ENCODE data around the gene EEF1AKMT2. TPM values are rescaled to one million over a fixed set of nuclear protein-coding genes. Genes with fewer than 3 reads are reported as not detected.
A peak's percentile ranks its signal among the peaks of the same experiment; 100 is the strongest.

The EEF1AKMT2 gene
- polyA plus RNA-seq, 4 donors, result 9.6 to 21.5 (median 13.0) TPM

DNA sequence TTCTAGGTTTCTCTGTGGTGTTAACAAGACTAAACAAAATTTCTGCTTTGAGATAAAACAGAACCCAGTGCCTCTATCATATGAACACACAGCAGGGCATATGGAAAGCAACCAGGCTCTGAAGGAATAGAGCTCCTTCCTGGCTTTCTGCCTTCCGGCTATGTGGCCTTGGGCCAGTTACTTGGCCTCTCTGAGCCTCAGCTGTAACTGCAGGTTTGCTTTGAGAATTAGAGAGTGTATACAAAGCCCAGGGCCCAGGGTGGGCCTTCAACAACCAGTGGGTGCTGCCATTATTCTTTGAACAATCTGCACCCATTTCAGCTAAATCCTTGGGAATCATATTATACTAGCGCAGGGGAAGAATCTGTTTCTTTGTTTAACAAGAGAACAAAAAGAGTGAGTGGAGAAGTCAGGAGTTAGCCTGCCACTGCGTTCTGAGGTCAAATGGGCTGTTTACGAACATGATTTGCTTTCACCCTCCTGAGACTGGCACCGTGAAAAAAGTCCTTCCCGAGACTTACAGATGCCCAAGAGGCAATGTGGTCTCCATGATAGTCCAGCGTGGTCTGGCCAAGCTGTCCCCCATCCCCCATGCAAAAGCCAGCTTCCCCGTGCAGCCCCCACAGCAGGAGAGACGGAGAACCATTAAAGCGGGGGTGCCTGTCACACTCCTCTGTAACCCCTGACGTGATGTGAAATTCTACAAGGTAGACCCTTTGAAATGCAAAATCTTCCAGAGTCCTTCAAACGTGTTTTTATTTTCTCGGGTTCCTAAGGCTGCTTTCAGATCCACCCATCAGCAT, 52.4 kb downstream of the EEF1AKMT2 start:
- peaks cover 0 to 30% (median 3%) of the 10 kb centered on the region in 3 donors for H3K36me3 ChIP-seq (ENCODE audit: control insufficient read depth in 3 of 3, insufficient read depth in 2 of 3, low read depth in 1 of 3, low read length in 3 of 3)
- peaks cover 37 to 76% (median 38%) of the 10 kb centered on the region in 3 donors for H3K4me1 ChIP-seq (ENCODE audit: control insufficient read depth in 3 of 3, insufficient read depth in 2 of 3, low read depth in 1 of 3, low read length in 2 of 3)
- no peaks in the 10 kb centered on the region for H3K9me3 ChIP-seq (ENCODE audit: control insufficient read depth in 2 of 2, insufficient read depth in 1 of 2, low read depth in 1 of 2, low read length in 1 of 2)
- WGBS, 3 donors, result 37 to 54% (median 46%) methylated on average over 13 of the region's 13 CpGs
- DNase-seq, result no peak
- H3K4me3 ChIP-seq (ENCODE audit: low read depth in 1 of 3, low read length in 3 of 3), result no peak overlapping the region
- FAIRE-seq, result no peak
- H3K27ac ChIP-seq (ENCODE audit: low read depth in 1 of 3, low read length in 2 of 3), result peak overlapping the region; percentile 92 to 99 (median 96)
- no peaks in the 10 kb centered on the region for H3K27me3 ChIP-seq (ENCODE audit: control insufficient read depth in 3 of 3, insufficient read depth in 3 of 3, low read length in 3 of 3)

GRCh38 chr10:124738441-124738840, 53.2 kb downstream of the EEF1AKMT2 start:
- H3K4me1 ChIP-seq (ENCODE audit: control insufficient read depth in 3 of 3, insufficient read depth in 2 of 3, low read depth in 1 of 3, low read length in 2 of 3), result peaks cover 37 to 85% (median 38%) of the 10 kb centered on the region in 3 donors
- FAIRE-seq, result no peak
- no peaks in the 10 kb centered on the region for H3K27me3 ChIP-seq (ENCODE audit: control insufficient read depth in 3 of 3, insufficient read depth in 3 of 3, low read length in 3 of 3)
- peak overlapping the region in 2 of 3 donors; percentile 65 to 96 for H3K27ac ChIP-seq (ENCODE audit: low read depth in 1 of 3, low read length in 2 of 3)
- DNase-seq, result no peak
- no peaks in the 10 kb centered on the region for H3K9me3 ChIP-seq (ENCODE audit: control insufficient read depth in 2 of 2, insufficient read depth in 1 of 2, low read depth in 1 of 2, low read length in 1 of 2)
- H3K36me3 ChIP-seq (ENCODE audit: control insufficient read depth in 3 of 3, insufficient read depth in 2 of 3, low read depth in 1 of 3, low read length in 3 of 3), result peaks cover 0 to 38% (median 3%) of the 10 kb centered on the region in 3 donors
- no peak overlapping the region for H3K4me3 ChIP-seq (ENCODE audit: low read depth in 1 of 3, low read length in 3 of 3)
- WGBS, 3 donors, result 33 to 63% (median 44%) methylated on average over 5 to 6 of the region's 6 CpGs

DNA sequence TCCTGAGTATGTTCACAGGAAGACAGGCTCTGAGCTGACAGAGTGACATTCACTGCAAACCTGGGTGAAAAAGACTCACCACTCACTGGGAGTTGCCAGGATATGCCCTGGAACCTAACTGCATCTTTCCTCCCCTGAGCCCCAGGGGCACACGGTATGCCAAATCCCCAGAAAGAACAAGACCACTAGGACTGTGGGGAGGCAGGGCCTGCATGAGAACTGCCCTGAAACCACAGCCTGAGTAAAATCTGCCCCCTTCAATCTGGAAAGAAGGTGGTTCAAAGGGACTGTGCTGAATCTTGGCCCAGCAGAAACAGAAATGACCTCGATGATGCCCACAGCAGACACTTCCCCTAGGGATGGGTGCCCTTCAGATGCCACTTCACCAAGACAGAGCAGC, 54.0 kb downstream of the EEF1AKMT2 start:
- FAIRE-seq (no peak), DNase-seq (no peak)
- Histone ChIP-seq H3K27me3 (ENCODE audit: control insufficient read depth in 3 of 3, insufficient read depth in 3 of 3, low read length in 3 of 3) (no peaks in the 10 kb centered on the region), H3K36me3 (ENCODE audit: control insufficient read depth in 3 of 3, insufficient read depth in 2 of 3, low read depth in 1 of 3, low read length in 3 of 3) (peaks cover 0 to 45% (median 3%) of the 10 kb centered on the region in 3 donors), H3K4me3 (ENCODE audit: low read depth in 1 of 3, low read length in 3 of 3) (no peak overlapping the region), H3K4me1 (ENCODE audit: control insufficient read depth in 3 of 3, insufficient read depth in 2 of 3, low read depth in 1 of 3, low read length in 2 of 3) (peaks cover 38 to 90% (median 41%) of the 10 kb centered on the region in 3 donors), H3K27ac (ENCODE audit: low read depth in 1 of 3, low read length in 2 of 3) (peak overlapping the region; percentile 41 to 96 (median 68)), H3K9me3 (ENCODE audit: control insufficient read depth in 2 of 2, insufficient read depth in 1 of 2, low read depth in 1 of 2, low read length in 1 of 2) (no peaks in the 10 kb centered on the region)
- WGBS, 3 donors, result 38 to 61% (median 38%) methylated on average over 2 of the region's 2 CpGs

- no peak for FAIRE-seq
- no peak overlapping the region for H3K4me3 ChIP-seq (ENCODE audit: low read depth in 1 of 3, low read length in 3 of 3)
- H3K27me3 ChIP-seq (ENCODE audit: control insufficient read depth in 3 of 3, insufficient read depth in 3 of 3, low read length in 3 of 3), result no peaks in the 10 kb centered on the region
- H3K4me1 ChIP-seq (ENCODE audit: control insufficient read depth in 3 of 3, insufficient read depth in 2 of 3, low read depth in 1 of 3, low read length in 2 of 3), result peaks cover 40 to 87% (median 41%) of the 10 kb centered on the region in 3 donors
- WGBS, 3 donors, result 13 to 53% (median 27%) methylated on average over 7 of the region's 7 CpGs
- H3K36me3 ChIP-seq (ENCODE audit: control insufficient read depth in 3 of 3, insufficient read depth in 2 of 3, low read depth in 1 of 3, low read length in 3 of 3), result peaks cover 0 to 50% (median 3%) of the 10 kb centered on the region in 3 donors
- H3K27ac ChIP-seq (ENCODE audit: low read depth in 1 of 3, low read length in 2 of 3), result peak overlapping the region; percentile 41 to 96 (median 68)
- no peaks in the 10 kb centered on the region for H3K9me3 ChIP-seq (ENCODE audit: control insufficient read depth in 2 of 2, insufficient read depth in 1 of 2, low read depth in 1 of 2, low read length in 1 of 2)
- DNase-seq, result peak; percentile 61 to 66
These were observed 54.5 kb downstream of the EEF1AKMT2 start for GRCh38 chr10:124737221-124737620.

GRCh38 chr10:124736491-124737136, 55.1 kb downstream of the EEF1AKMT2 start:
- Histone ChIP-seq H3K36me3 (ENCODE audit: control insufficient read depth in 3 of 3, insufficient read depth in 2 of 3, low read depth in 1 of 3, low read length in 3 of 3) (peaks cover 0 to 56% (median 3%) of the 10 kb centered on the region in 3 donors), H3K4me3 (ENCODE audit: low read depth in 1 of 3, low read length in 3 of 3) (peak overlapping the region in 1 of 3 donors; percentile 21), H3K9me3 (ENCODE audit: control insufficient read depth in 2 of 2, insufficient read depth in 1 of 2, low read depth in 1 of 2, low read length in 1 of 2) (no peaks in the 10 kb centered on the region), H3K4me1 (ENCODE audit: control insufficient read depth in 3 of 3, insufficient read depth in 2 of 3, low read depth in 1 of 3, low read length in 2 of 3) (peaks cover 41 to 82% (median 43%) of the 10 kb centered on the region in 3 donors), H3K27ac (ENCODE audit: low read depth in 1 of 3, low read length in 2 of 3) (peak overlapping the region; percentile 41 to 96 (median 69)), H3K27me3 (ENCODE audit: control insufficient read depth in 3 of 3, insufficient read depth in 3 of 3, low read length in 3 of 3) (no peaks in the 10 kb centered on the region)
- FAIRE-seq, result no peak
- 12 to 35% (median 31%) methylated on average over 11 of the region's 11 CpGs for WGBS, 3 donors
- peak; percentile 85 to 96 for DNase-seq

DNA sequence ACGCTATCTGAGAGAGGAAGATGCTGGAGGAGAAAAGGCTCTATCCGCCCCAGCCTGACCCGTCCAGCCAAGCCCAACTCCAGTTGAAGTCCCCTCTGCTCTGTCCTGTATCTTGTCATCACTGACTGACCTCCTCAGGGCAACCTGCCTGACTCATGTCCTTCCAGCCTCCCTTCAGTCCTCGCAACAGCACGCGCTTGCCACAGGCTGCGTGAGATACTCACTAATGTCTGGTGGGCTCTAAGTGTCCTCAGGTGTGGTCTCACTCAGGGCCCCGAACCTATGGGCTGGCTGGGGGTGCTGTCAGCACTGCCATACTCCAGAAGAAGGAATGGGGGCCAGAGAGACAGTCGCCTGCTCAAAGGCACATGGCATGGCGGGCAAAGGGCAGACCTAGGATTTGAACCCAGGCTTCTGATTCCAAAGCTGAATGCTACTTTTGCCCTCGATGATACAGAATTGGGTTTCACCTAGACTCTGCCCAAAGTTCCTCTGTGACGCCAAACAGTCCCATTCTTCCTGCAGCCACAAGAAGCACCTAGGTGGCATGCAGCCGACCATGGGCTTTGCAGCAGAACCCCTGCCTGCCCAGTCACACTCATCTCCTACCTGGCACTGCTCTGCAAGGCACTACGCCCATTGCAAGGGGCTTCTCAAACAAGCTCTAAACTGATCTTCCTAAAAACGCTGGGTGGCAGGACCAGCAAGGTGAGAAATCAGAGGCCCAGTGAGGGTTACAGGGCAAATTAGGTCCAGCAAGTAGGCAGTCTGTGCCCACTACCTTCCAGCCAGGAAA, 56.0 kb downstream of the EEF1AKMT2 start:
- no peaks in the 10 kb centered on the region for H3K9me3 ChIP-seq (ENCODE audit: control insufficient read depth in 2 of 2, insufficient read depth in 1 of 2, low read depth in 1 of 2, low read length in 1 of 2)
- H3K36me3 ChIP-seq (ENCODE audit: control insufficient read depth in 3 of 3, insufficient read depth in 2 of 3, low read depth in 1 of 3, low read length in 3 of 3), result peaks cover 0 to 59% (median 3%) of the 10 kb centered on the region in 3 donors
- no peaks in the 10 kb centered on the region for H3K27me3 ChIP-seq (ENCODE audit: control insufficient read depth in 3 of 3, insufficient read depth in 3 of 3, low read length in 3 of 3)
- 86 to 91% (median 88%) methylated on average over 15 of the region's 15 CpGs for WGBS, 3 donors
- peak overlapping the region; percentile 41 to 96 (median 69) for H3K27ac ChIP-seq (ENCODE audit: low read depth in 1 of 3, low read length in 2 of 3)
- FAIRE-seq, result no peak
- DNase-seq, result no peak
- H3K4me3 ChIP-seq (ENCODE audit: low read depth in 1 of 3, low read length in 3 of 3), result no peak overlapping the region
- peaks cover 41 to 74% (median 43%) of the 10 kb centered on the region in 3 donors for H3K4me1 ChIP-seq (ENCODE audit: control insufficient read depth in 3 of 3, insufficient read depth in 2 of 3, low read depth in 1 of 3, low read length in 2 of 3)

- 73 to 87% (median 86%) methylated on average over 16 of the region's 16 CpGs for WGBS, 3 donors
- H3K9me3 ChIP-seq (ENCODE audit: control insufficient read depth in 2 of 2, insufficient read depth in 1 of 2, low read depth in 1 of 2, low read length in 1 of 2), result no peaks in the 10 kb centered on the region
- DNase-seq (no peak), FAIRE-seq (no peak)
- H3K27ac ChIP-seq (ENCODE audit: low read depth in 1 of 3, low read length in 2 of 3), result peak overlapping the region in 1 of 3 donors; percentile 86
- H3K27me3 ChIP-seq (ENCODE audit: control insufficient read depth in 3 of 3, insufficient read depth in 3 of 3, low read length in 3 of 3), result no peaks in the 10 kb centered on the region
- peaks cover 40 to 74% (median 48%) of the 10 kb centered on the region in 3 donors for H3K4me1 ChIP-seq (ENCODE audit: control insufficient read depth in 3 of 3, insufficient read depth in 2 of 3, low read depth in 1 of 3, low read length in 2 of 3)
- H3K4me3 ChIP-seq (ENCODE audit: low read depth in 1 of 3, low read length in 3 of 3), result no peak overlapping the region
- H3K36me3 ChIP-seq (ENCODE audit: control insufficient read depth in 3 of 3, insufficient read depth in 2 of 3, low read depth in 1 of 3, low read length in 3 of 3), result peaks cover 0 to 67% (median 3%) of the 10 kb centered on the region in 3 donors
These were observed 57.1 kb downstream of the EEF1AKMT2 start for GRCh38 chr10:124734311-124735166.

All from small intestine (tissue), 7 donors.